ENCODE measurements around the gene ADAT2.

The ADAT2 gene

GRCh38 chr6:143441680-143442545 is 8.6 kb downstream of the ADAT2 start:
- Histone ChIP-seq H3K36me3 (ENCODE audit: control insufficient read depth, insufficient read depth, low read length) (peaks cover 33% of the 10 kb centered on the region), H3K4me1 (ENCODE audit: control insufficient read depth, insufficient read depth, low read length, poor library complexity, severe bottlenecking) (no peaks in the 10 kb centered on the region), H3K9me3 (ENCODE audit: control insufficient read depth, low read length) (no peaks in the 10 kb centered on the region), H3K4me3 (ENCODE audit: extremely low read depth, insufficient read depth, low read length, poor library complexity, severe bottlenecking) (no peak overlapping the region), H3K27ac (ENCODE audit: low read depth, low read length, severe bottlenecking) (no peak overlapping the region)
- WGBS, 2 experiments (ENCODE audit: insufficient coverage in 2 of 2), result 80 to 100% methylated on average over 2 of the region's 8 CpGs

GRCh38 chr6:143441010-143441409 is 9.5 kb downstream of the ADAT2 start:
- WGBS, 2 experiments (ENCODE audit: insufficient coverage in 2 of 2), result 72% methylated on average over 2 of the region's 2 CpGs; no CpG with 5 or more reads in 1 of the 2 experiments
- H3K4me1 ChIP-seq (ENCODE audit: control insufficient read depth, insufficient read depth, low read length, poor library complexity, severe bottlenecking), result no peaks in the 10 kb centered on the region
- no peak overlapping the region for H3K27ac ChIP-seq (ENCODE audit: low read depth, low read length, severe bottlenecking)
- H3K9me3 ChIP-seq (ENCODE audit: control insufficient read depth, low read length), result no peaks in the 10 kb centered on the region
- H3K4me3 ChIP-seq (ENCODE audit: extremely low read depth, insufficient read depth, low read length, poor library complexity, severe bottlenecking), result no peak overlapping the region
- H3K36me3 ChIP-seq (ENCODE audit: control insufficient read depth, insufficient read depth, low read length), result peaks cover 38% of the 10 kb centered on the region

GRCh38 chr6:143432588-143432987 is 17.9 kb downstream of the ADAT2 start:
- Histone ChIP-seq H3K36me3 (ENCODE audit: control insufficient read depth, insufficient read depth, low read length) (peaks cover 14% of the 10 kb centered on the region), H3K4me1 (ENCODE audit: control insufficient read depth, insufficient read depth, low read length, poor library complexity, severe bottlenecking) (no peaks in the 10 kb centered on the region), H3K9me3 (ENCODE audit: control insufficient read depth, low read length) (no peaks in the 10 kb centered on the region), H3K4me3 (ENCODE audit: extremely low read depth, insufficient read depth, low read length, poor library complexity, severe bottlenecking) (no peak overlapping the region), H3K27ac (ENCODE audit: low read depth, low read length, severe bottlenecking) (no peak overlapping the region)
- 100% methylated on average over 1 of the region's 4 CpGs; no CpG with 5 or more reads in 1 of the 2 experiments for WGBS, 2 experiments (ENCODE audit: insufficient coverage in 2 of 2)

- H3K9me3 ChIP-seq (ENCODE audit: control insufficient read depth, low read length), result no peaks in the 10 kb centered on the region
- no peaks in the 10 kb centered on the region for H3K4me1 ChIP-seq (ENCODE audit: control insufficient read depth, insufficient read depth, low read length, poor library complexity, severe bottlenecking)
- 100% methylated on average over 1 of the region's 1 CpG; no CpG with 5 or more reads in 1 of the 2 experiments for WGBS, 2 experiments (ENCODE audit: insufficient coverage in 2 of 2)
- no peak overlapping the region for H3K4me3 ChIP-seq (ENCODE audit: extremely low read depth, insufficient read depth, low read length, poor library complexity, severe bottlenecking)
- H3K36me3 ChIP-seq (ENCODE audit: control insufficient read depth, insufficient read depth, low read length), result peaks cover 11% of the 10 kb centered on the region
- H3K27ac ChIP-seq (ENCODE audit: low read depth, low read length, severe bottlenecking), result no peak overlapping the region
Observed at GRCh38 chr6:143431226-143431625, 19.3 kb downstream of the ADAT2 start.

GRCh38 chr6:143429970-143430369 is 20.5 kb downstream of the ADAT2 start:
- no peak overlapping the region for H3K27ac ChIP-seq (ENCODE audit: low read depth, low read length, severe bottlenecking)
- H3K9me3 ChIP-seq (ENCODE audit: control insufficient read depth, low read length), result no peaks in the 10 kb centered on the region
- peaks cover 3% of the 10 kb centered on the region for H3K4me1 ChIP-seq (ENCODE audit: control insufficient read depth, insufficient read depth, low read length, poor library complexity, severe bottlenecking)
- 84 to 88% methylated on average over 3 of the region's 4 CpGs for WGBS, 2 experiments (ENCODE audit: insufficient coverage in 2 of 2)
- peaks cover 5% of the 10 kb centered on the region for H3K36me3 ChIP-seq (ENCODE audit: control insufficient read depth, insufficient read depth, low read length)
- no peak overlapping the region for H3K4me3 ChIP-seq (ENCODE audit: extremely low read depth, insufficient read depth, low read length, poor library complexity, severe bottlenecking)

- Histone ChIP-seq H3K9me3 (ENCODE audit: control insufficient read depth, low read length) (no peaks in the 10 kb centered on the region), H3K27ac (ENCODE audit: low read depth, low read length, severe bottlenecking) (no peak overlapping the region), H3K4me3 (ENCODE audit: extremely low read depth, insufficient read depth, low read length, poor library complexity, severe bottlenecking) (no peak overlapping the region), H3K36me3 (ENCODE audit: control insufficient read depth, insufficient read depth, low read length) (no peaks in the 10 kb centered on the region), H3K4me1 (ENCODE audit: control insufficient read depth, insufficient read depth, low read length, poor library complexity, severe bottlenecking) (peaks cover 3% of the 10 kb centered on the region)
- WGBS, 2 experiments (ENCODE audit: insufficient coverage in 2 of 2), result 11 to 13% methylated on average over 3 of the region's 4 CpGs
Observed at GRCh38 chr6:143427109-143427817, 23.2 kb downstream of the ADAT2 start.

GRCh38 chr6:143426026-143426425 is 24.5 kb downstream of the ADAT2 start:
- WGBS, 2 experiments (ENCODE audit: insufficient coverage in 2 of 2), result 87 to 100% methylated on average over 1 to 2 of the region's 2 CpGs
- H3K4me3 ChIP-seq (ENCODE audit: extremely low read depth, insufficient read depth, low read length, poor library complexity, severe bottlenecking), result no peak overlapping the region

GRCh38 chr6:143419526-143419925 is 31.0 kb downstream of the ADAT2 start:
- Histone ChIP-seq H3K9me3 (ENCODE audit: control insufficient read depth, low read length) (no peaks in the 10 kb centered on the region), H3K4me1 (ENCODE audit: control insufficient read depth, insufficient read depth, low read length, poor library complexity, severe bottlenecking) (no peaks in the 10 kb centered on the region), H3K27ac (ENCODE audit: low read depth, low read length, severe bottlenecking) (no peak overlapping the region), H3K4me3 (ENCODE audit: extremely low read depth, insufficient read depth, low read length, poor library complexity, severe bottlenecking) (no peak overlapping the region), H3K36me3 (ENCODE audit: control insufficient read depth, insufficient read depth, low read length) (no peaks in the 10 kb centered on the region)
- WGBS, 2 experiments (ENCODE audit: insufficient coverage in 2 of 2), result 76 to 93% methylated on average over 2 to 6 of the region's 6 CpGs

More at GRCh38 chr6:143426026-143426425, 24.5 kb downstream of the ADAT2 start:
- Histone ChIP-seq H3K9me3 (ENCODE audit: control insufficient read depth, low read length) (no peaks in the 10 kb centered on the region), H3K4me1 (ENCODE audit: control insufficient read depth, insufficient read depth, low read length, poor library complexity, severe bottlenecking) (peaks cover 3% of the 10 kb centered on the region), H3K27ac (ENCODE audit: low read depth, low read length, severe bottlenecking) (no peak overlapping the region), H3K36me3 (ENCODE audit: control insufficient read depth, insufficient read depth, low read length) (no peaks in the 10 kb centered on the region)

GRCh38 chr6:143414769-143415168 is 35.7 kb downstream of the ADAT2 start:
- no peak overlapping the region for H3K27ac ChIP-seq (ENCODE audit: low read depth, low read length, severe bottlenecking)
- WGBS, 2 experiments (ENCODE audit: insufficient coverage in 2 of 2), result 87% methylated on average over 2 of the region's 3 CpGs; no CpG with 5 or more reads in 1 of the 2 experiments
- H3K4me3 ChIP-seq (ENCODE audit: extremely low read depth, insufficient read depth, low read length, poor library complexity, severe bottlenecking), result no peak overlapping the region
- no peaks in the 10 kb centered on the region for H3K4me1 ChIP-seq (ENCODE audit: control insufficient read depth, insufficient read depth, low read length, poor library complexity, severe bottlenecking)
- H3K36me3 ChIP-seq (ENCODE audit: control insufficient read depth, insufficient read depth, low read length), result no peaks in the 10 kb centered on the region
- no peaks in the 10 kb centered on the region for H3K9me3 ChIP-seq (ENCODE audit: control insufficient read depth, low read length)

GRCh38 chr6:143410859-143411270 is 39.6 kb downstream of the ADAT2 start:
- no peak overlapping the region for H3K27ac ChIP-seq (ENCODE audit: low read depth, low read length, severe bottlenecking)
- H3K36me3 ChIP-seq (ENCODE audit: control insufficient read depth, insufficient read depth, low read length), result no peaks in the 10 kb centered on the region
- H3K4me3 ChIP-seq (ENCODE audit: extremely low read depth, insufficient read depth, low read length, poor library complexity, severe bottlenecking), result no peak overlapping the region
- H3K4me1 ChIP-seq (ENCODE audit: control insufficient read depth, insufficient read depth, low read length, poor library complexity, severe bottlenecking), result no peaks in the 10 kb centered on the region
- no peaks in the 10 kb centered on the region for H3K9me3 ChIP-seq (ENCODE audit: control insufficient read depth, low read length)
- no CpG with 5 or more reads among the region's 1 CpG for WGBS, 2 experiments (ENCODE audit: insufficient coverage in 2 of 2)

- Histone ChIP-seq H3K27ac (ENCODE audit: low read depth, low read length, severe bottlenecking) (no peak overlapping the region), H3K4me1 (ENCODE audit: control insufficient read depth, insufficient read depth, low read length, poor library complexity, severe bottlenecking) (no peaks in the 10 kb centered on the region), H3K9me3 (ENCODE audit: control insufficient read depth, low read length) (no peaks in the 10 kb centered on the region), H3K36me3 (ENCODE audit: control insufficient read depth, insufficient read depth, low read length) (no peaks in the 10 kb centered on the region), H3K4me3 (ENCODE audit: extremely low read depth, insufficient read depth, low read length, poor library complexity, severe bottlenecking) (no peak overlapping the region)
Observed at GRCh38 chr6:143408787-143409162, 41.7 kb downstream of the ADAT2 start.

Measured in mesodermal cell (in vitro differentiated cells).